ENCODE results near the gene SORCS2.

DNA sequence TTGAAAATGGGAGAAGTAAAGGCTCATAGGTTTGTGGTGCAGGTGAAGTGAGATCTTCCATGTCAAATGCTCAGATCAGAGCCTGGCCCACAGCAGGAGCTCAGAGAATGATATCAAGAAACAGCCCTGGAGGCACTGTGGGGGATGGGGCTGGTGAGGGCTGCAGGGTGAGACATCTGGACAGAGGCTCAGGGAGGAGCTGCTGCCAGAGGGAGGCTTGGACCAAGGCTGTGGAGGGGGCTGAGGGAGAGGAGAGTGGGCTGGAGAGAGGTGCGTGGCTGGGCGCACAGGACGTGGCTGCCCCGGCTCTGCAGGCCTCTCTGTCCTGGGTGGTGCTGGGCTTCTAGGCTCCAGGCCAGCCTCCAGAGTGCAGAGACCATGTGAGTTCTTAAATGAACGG lies 5.6 kb downstream of the SORCS2 start:
- TF ChIP-seq, protein P1, sequence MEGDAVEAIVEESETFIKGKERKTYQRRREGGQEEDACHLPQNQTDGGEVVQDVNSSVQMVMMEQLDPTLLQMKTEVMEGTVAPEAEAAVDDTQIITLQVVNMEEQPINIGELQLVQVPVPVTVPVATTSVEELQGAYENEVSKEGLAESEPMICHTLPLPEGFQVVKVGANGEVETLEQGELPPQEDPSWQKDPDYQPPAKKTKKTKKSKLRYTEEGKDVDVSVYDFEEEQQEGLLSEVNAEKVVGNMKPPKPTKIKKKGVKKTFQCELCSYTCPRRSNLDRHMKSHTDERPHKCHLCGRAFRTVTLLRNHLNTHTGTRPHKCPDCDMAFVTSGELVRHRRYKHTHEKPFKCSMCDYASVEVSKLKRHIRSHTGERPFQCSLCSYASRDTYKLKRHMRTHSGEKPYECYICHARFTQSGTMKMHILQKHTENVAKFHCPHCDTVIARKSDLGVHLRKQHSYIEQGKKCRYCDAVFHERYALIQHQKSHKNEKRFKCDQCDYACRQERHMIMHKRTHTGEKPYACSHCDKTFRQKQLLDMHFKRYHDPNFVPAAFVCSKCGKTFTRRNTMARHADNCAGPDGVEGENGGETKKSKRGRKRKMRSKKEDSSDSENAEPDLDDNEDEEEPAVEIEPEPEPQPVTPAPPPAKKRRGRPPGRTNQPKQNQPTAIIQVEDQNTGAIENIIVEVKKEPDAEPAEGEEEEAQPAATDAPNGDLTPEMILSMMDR (IDR thresholded peaks at IDR 0.05): no peak
- no peak for TF ChIP-seq EZH2 (IDR thresholded peaks at IDR 0.05)

Measured in neural progenitor cell (in vitro differentiated cells).